Activated T-helper 17 cell treated with anti-CD3 and anti-CD28 coated beads, Interleukin-2, amount 50 U/mL, for 72 hours (primary cell): ENCODE data around the gene FARS2. TPM values are rescaled to one million over a fixed set of nuclear protein-coding genes. Genes with fewer than 3 reads are reported as not detected.

Source experiments
- ATAC-seq: fragments of 150-1000 bp; cut with Tn5 transposase; replicated peaks from 2 replicates; pipeline ENCODE4 v1.10.0; 2021; ENCODE audit warnings: mild to moderate bottlenecking, moderate library complexity
- H3K27ac Mint-ChIP-seq: one replicate; pipeline ENCODE4 v1.8.0; 2022; ENCODE audit warnings: mixed read lengths
- H3K27me3 Mint-ChIP-seq: one replicate; pipeline ENCODE4 v1.8.0; 2022; ENCODE audit warnings: mixed read lengths
- H3K36me3 Mint-ChIP-seq: one replicate; pipeline ENCODE4 v1.8.0; 2022; ENCODE audit warnings: low read depth, mild to moderate bottlenecking, mixed read lengths
- H3K4me1 Mint-ChIP-seq: one replicate; pipeline ENCODE4 v1.8.0; 2022; ENCODE audit warnings: mixed read lengths
- H3K4me3 Mint-ChIP-seq: one replicate; pipeline ENCODE4 v1.8.0; 2022; ENCODE audit warnings: mild to moderate bottlenecking, mixed read lengths
- H3K9me3 Mint-ChIP-seq: one replicate; pipeline ENCODE4 v1.8.0; 2022; ENCODE audit warnings: mixed read lengths
- total RNA-seq, 2 donors: library from RNA; stranded (reverse); gene quantifications; one replicate each; pipeline ENCODE4 v1.2.3, GENCODE V29; 2022

Gene FARS2
- total RNA-seq, 2 donors from 2014 or later, result 19.3 to 48.3 TPM

- Mint-ChIP-seq H3K9me3 (no peaks in the 10 kb centered on the region), H3K27ac (peak overlapping the region; percentile 28), H3K4me3 (peak overlapping the region; percentile 60), H3K4me1 (peaks cover 19% of the 10 kb centered on the region), H3K27me3 (no peaks in the 10 kb centered on the region), H3K36me3 (no peaks in the 10 kb centered on the region)
- ATAC-seq, result peak; percentile 66
Observed at GRCh38 chr6:5338177-5338960, 77.1 kb downstream of the FARS2 start.

- no peaks in the 10 kb centered on the region for H3K9me3 Mint-ChIP-seq
- no peak overlapping the region for H3K4me3 Mint-ChIP-seq
- no peaks in the 10 kb centered on the region for H3K27me3 Mint-ChIP-seq
- ATAC-seq, result no peak
- peaks cover 14% of the 10 kb centered on the region for H3K4me1 Mint-ChIP-seq
- no peaks in the 10 kb centered on the region for H3K36me3 Mint-ChIP-seq
- H3K27ac Mint-ChIP-seq, result no peak overlapping the region
Observed at GRCh38 chr6:5339786-5340185, 78.5 kb downstream of the FARS2 start.

- no peaks in the 10 kb centered on the region for H3K36me3 Mint-ChIP-seq
- H3K27ac Mint-ChIP-seq, result no peak overlapping the region
- H3K4me3 Mint-ChIP-seq, result no peak overlapping the region
- H3K27me3 Mint-ChIP-seq, result no peaks in the 10 kb centered on the region
- H3K4me1 Mint-ChIP-seq, result peaks cover 9% of the 10 kb centered on the region
- no peaks in the 10 kb centered on the region for H3K9me3 Mint-ChIP-seq
- ATAC-seq, result no peak
Observed at GRCh38 chr6:5341845-5342244, 80.5 kb downstream of the FARS2 start.

GRCh38 chr6:5343998-5344397 lies 82.7 kb downstream of the FARS2 start:
- Mint-ChIP-seq H3K9me3 (peaks cover 3% of the 10 kb centered on the region), H3K27ac (no peak overlapping the region), H3K4me3 (no peak overlapping the region)

GRCh38 chr6:5345324-5345723 lies 84.0 kb downstream of the FARS2 start:
- no peak overlapping the region for H3K27ac Mint-ChIP-seq
- H3K9me3 Mint-ChIP-seq, result peaks cover 3% of the 10 kb centered on the region
- no peaks in the 10 kb centered on the region for H3K27me3 Mint-ChIP-seq
- H3K4me1 Mint-ChIP-seq, result peaks cover 5% of the 10 kb centered on the region
- peaks cover 5% of the 10 kb centered on the region for H3K36me3 Mint-ChIP-seq
- ATAC-seq, result no peak
- no peak overlapping the region for H3K4me3 Mint-ChIP-seq

More at GRCh38 chr6:5343998-5344397, 82.7 kb downstream of the FARS2 start:
- no peaks in the 10 kb centered on the region for H3K27me3 Mint-ChIP-seq
- H3K4me1 Mint-ChIP-seq, result peaks cover 5% of the 10 kb centered on the region
- ATAC-seq, result no peak
- peaks cover 5% of the 10 kb centered on the region for H3K36me3 Mint-ChIP-seq

- Mint-ChIP-seq H3K4me1 (peaks cover 26% of the 10 kb centered on the region), H3K27me3 (no peaks in the 10 kb centered on the region), H3K9me3 (peaks cover 3% of the 10 kb centered on the region), H3K27ac (no peak overlapping the region), H3K4me3 (no peak overlapping the region), H3K36me3 (peaks cover 11% of the 10 kb centered on the region)
- no peak for ATAC-seq
Observed at GRCh38 chr6:5351552-5352210, 90.4 kb downstream of the FARS2 start.

GRCh38 chr6:5353971-5354370 lies 92.7 kb downstream of the FARS2 start:
- Mint-ChIP-seq H3K27ac (no peak overlapping the region), H3K27me3 (no peaks in the 10 kb centered on the region), H3K9me3 (no peaks in the 10 kb centered on the region), H3K36me3 (peaks cover 5% of the 10 kb centered on the region), H3K4me3 (no peak overlapping the region), H3K4me1 (peaks cover 21% of the 10 kb centered on the region)
- no peak for ATAC-seq

- no peak overlapping the region for H3K4me3 Mint-ChIP-seq
- H3K27me3 Mint-ChIP-seq, result no peaks in the 10 kb centered on the region
- peaks cover 21% of the 10 kb centered on the region for H3K4me1 Mint-ChIP-seq
- H3K36me3 Mint-ChIP-seq, result peaks cover 5% of the 10 kb centered on the region
- H3K9me3 Mint-ChIP-seq, result no peaks in the 10 kb centered on the region
- H3K27ac Mint-ChIP-seq, result no peak overlapping the region
- ATAC-seq, result no peak
Observed at GRCh38 chr6:5357486-5357885, 96.2 kb downstream of the FARS2 start.

- H3K4me1 Mint-ChIP-seq, result peaks cover 12% of the 10 kb centered on the region
- ATAC-seq, result no peak
- H3K27me3 Mint-ChIP-seq, result no peaks in the 10 kb centered on the region
- no peaks in the 10 kb centered on the region for H3K9me3 Mint-ChIP-seq
- H3K4me3 Mint-ChIP-seq, result no peak overlapping the region
- H3K36me3 Mint-ChIP-seq, result no peaks in the 10 kb centered on the region
- H3K27ac Mint-ChIP-seq, result no peak overlapping the region
Observed at GRCh38 chr6:5359417-5359816, 98.1 kb downstream of the FARS2 start.

GRCh38 chr6:5361396-5361795 lies 100.1 kb downstream of the FARS2 start:
- Mint-ChIP-seq H3K27ac (no peak overlapping the region), H3K4me3 (no peak overlapping the region), H3K27me3 (no peaks in the 10 kb centered on the region), H3K36me3 (no peaks in the 10 kb centered on the region), H3K4me1 (peaks cover 5% of the 10 kb centered on the region), H3K9me3 (no peaks in the 10 kb centered on the region)
- ATAC-seq, result no peak

GRCh38 chr6:5365436-5366195 lies 104.3 kb downstream of the FARS2 start:
- H3K4me1 Mint-ChIP-seq, result peaks cover 8% of the 10 kb centered on the region
- no peak overlapping the region for H3K27ac Mint-ChIP-seq

GRCh38 chr6:5366941-5367340 lies 105.6 kb downstream of the FARS2 start:
- H3K4me3 Mint-ChIP-seq, result no peak overlapping the region
- H3K9me3 Mint-ChIP-seq, result no peaks in the 10 kb centered on the region
- H3K27me3 Mint-ChIP-seq, result no peaks in the 10 kb centered on the region
- no peak overlapping the region for H3K27ac Mint-ChIP-seq
- no peak for ATAC-seq
- H3K4me1 Mint-ChIP-seq, result peaks cover 8% of the 10 kb centered on the region
- H3K36me3 Mint-ChIP-seq, result peaks cover 38% of the 10 kb centered on the region

More at GRCh38 chr6:5365436-5366195, 104.3 kb downstream of the FARS2 start:
- Mint-ChIP-seq H3K27me3 (no peaks in the 10 kb centered on the region), H3K9me3 (no peaks in the 10 kb centered on the region), H3K4me3 (no peak overlapping the region), H3K36me3 (peaks cover 28% of the 10 kb centered on the region)
- ATAC-seq, result no peak

- no peak overlapping the region for H3K4me3 Mint-ChIP-seq
- H3K36me3 Mint-ChIP-seq, result peaks cover 38% of the 10 kb centered on the region
- no peaks in the 10 kb centered on the region for H3K9me3 Mint-ChIP-seq
- H3K4me1 Mint-ChIP-seq, result peaks cover 8% of the 10 kb centered on the region
- H3K27me3 Mint-ChIP-seq, result no peaks in the 10 kb centered on the region
- no peak overlapping the region for H3K27ac Mint-ChIP-seq
- ATAC-seq, result no peak
Observed at GRCh38 chr6:5367510-5367909, 106.2 kb downstream of the FARS2 start.

- Mint-ChIP-seq H3K4me3 (no peak overlapping the region), H3K27ac (no peak overlapping the region), H3K27me3 (no peaks in the 10 kb centered on the region), H3K36me3 (peaks cover 38% of the 10 kb centered on the region), H3K9me3 (no peaks in the 10 kb centered on the region), H3K4me1 (no peaks in the 10 kb centered on the region)
- no peak for ATAC-seq
Observed at GRCh38 chr6:5373430-5373829, 112.1 kb downstream of the FARS2 start.
